BLaER1 treated with 17β-estradiol and CSF1 and Interleukin-3, amounts not matched to agents 10 nM and 100 nM (cell line): ENCODE data around the gene ATG10.
A peak's percentile ranks its signal among the peaks of the same experiment; 100 is the strongest.
"Not testable (repeated sequence)": the region's sequence is repeated elsewhere in the genome, so short reads cannot be mapped to it uniquely, and the experiment has no call there.

Experiments used
- H3K27ac ChIP-seq, 11 experiments: shearing (Covaris generic); formaldehyde crosslinking; 2 replicates each; pipeline ENCODE4 v1.8.1; 2022
- H3K27me3 ChIP-seq, 11 experiments: shearing (Covaris generic); formaldehyde crosslinking; 2 replicates each; pipeline ENCODE4 v1.8.1; 2022
- H3K36me3 ChIP-seq, 11 experiments: shearing (Covaris generic); formaldehyde crosslinking; 2 replicates each; pipeline ENCODE4 v1.8.1; 2022
- H3K4me1 ChIP-seq, 10 experiments: shearing (Covaris generic); formaldehyde crosslinking; 2 replicates each; pipeline ENCODE4 v1.8.1; 2022
- H3K4me2 ChIP-seq, 11 experiments: shearing (Covaris generic); formaldehyde crosslinking; 2 replicates each; pipeline ENCODE4 v1.8.1; 2022
- H3K4me3 ChIP-seq, 10 experiments: shearing (Covaris generic); formaldehyde crosslinking; 2 replicates each; pipeline ENCODE4 v1.8.1; 2022
- H3K9ac ChIP-seq, 11 experiments: shearing (Covaris generic); formaldehyde crosslinking; 2 replicates each; pipeline ENCODE4 v1.8.1; 2022
- H3K9me3 ChIP-seq, 11 experiments: shearing (Covaris generic); formaldehyde crosslinking; replicated peaks in 1 of 11; 2 replicates each; pipeline ENCODE4 v1.8.1; 2022
- H4K20me1 ChIP-seq, 11 experiments: shearing (Covaris generic); formaldehyde crosslinking; 2 replicates each; pipeline ENCODE4 v1.8.1; 2022
- Cebpa-rat ChIP-seq, 11 experiments: shearing (Covaris generic); IDR thresholded peaks; 2 replicates each; pipeline ENCODE4 v1.8.1; 2022

The ATG10 gene

GRCh38 chr5:82273426-82273825 lies 301.6 kb downstream of the ATG10 start:
- Histone ChIP-seq H3K27ac (peak overlapping the region in 8 of 11 experiments; percentile 11 to 96 (median 50); a peak in 10 of 22 replicates), H3K9me3 (peaks cover 14 to 19% (median 17%) of the 10 kb centered on the region in 11 experiments), H3K9ac (peak overlapping the region in 1 of 11 experiments; percentile 51; a peak in 2 of 22 replicates), H4K20me1 (peaks cover 0 to 38% (median 21%) of the 10 kb centered on the region in 11 experiments; a peak in 15 of 22 replicates), H3K4me1 (peaks cover 10 to 36% (median 29%) of the 10 kb centered on the region in 10 experiments; a peak in 19 of 20 replicates), H3K36me3 (peaks cover 49 to 68% (median 62%) of the 10 kb centered on the region in 11 experiments), H3K4me2 (0 out of 22 replicates have a peak overlapping the region, but pooled peaks of 1 of the 11 experiments have one; percentile 4)
- TF ChIP-seq Cebpa-rat (IDR thresholded peaks at IDR 0.05) = peak in 3 of 11 experiments; percentile 17 to 56 (median 38); a peak in 3 of 22 replicates
- H3K27me3 ChIP-seq, H3K4me3 ChIP-seq: not testable (repeated sequence)

GRCh38 chr5:82274343-82275211 lies 302.8 kb downstream of the ATG10 start:
- H3K4me1 ChIP-seq = peaks cover 17 to 44% (median 37%) of the 10 kb centered on the region in 10 experiments
- no peak for TF ChIP-seq Cebpa-rat (IDR thresholded peaks at IDR 0.05)
- H3K4me2 ChIP-seq = peak overlapping the region in 8 of 11 experiments; percentile 3 to 94 (median 45); a peak in 11 of 22 replicates
- H4K20me1 ChIP-seq = peaks cover 0 to 38% (median 21%) of the 10 kb centered on the region in 11 experiments; a peak in 15 of 22 replicates
- no peaks in the 10 kb centered on the region for H3K27me3 ChIP-seq
- peak overlapping the region in 4 of 11 experiments; percentile 13 to 31 (median 22); a peak in 2 of 22 replicates for H3K9ac ChIP-seq
- H3K9me3 ChIP-seq = peaks cover 2 to 8% (median 6%) of the 10 kb centered on the region in 11 experiments; a peak in 16 of 22 replicates
- H3K27ac ChIP-seq = peak overlapping the region in 7 of 11 experiments; percentile 11 to 96 (median 28); a peak in 9 of 22 replicates
- no peak overlapping the region; a peak in 1 of 20 replicates for H3K4me3 ChIP-seq
- H3K36me3 ChIP-seq = peaks cover 38 to 57% (median 50%) of the 10 kb centered on the region in 11 experiments

- Histone ChIP-seq H3K9me3 (peaks cover 0 to 1% (median 0%) of the 10 kb centered on the region in 11 experiments; a peak in 2 of 22 replicates), H3K27me3 (no peaks in the 10 kb centered on the region), H3K36me3 (peaks cover 32 to 50% (median 44%) of the 10 kb centered on the region in 11 experiments), H3K27ac (peak overlapping the region in 2 of 11 experiments; percentile 40 to 96; a peak in 3 of 22 replicates), H3K4me3 (0 out of 20 replicates have a peak overlapping the region, but pooled peaks of 1 of the 10 experiments have one; percentile 92), H3K4me1 (peaks cover 21 to 49% (median 40%) of the 10 kb centered on the region in 10 experiments), H4K20me1 (peaks cover 0 to 38% (median 21%) of the 10 kb centered on the region in 11 experiments; a peak in 15 of 22 replicates), H3K9ac (peak overlapping the region in 1 of 11 experiments; percentile 21; a peak in 1 of 22 replicates), H3K4me2 (peak overlapping the region in 8 of 11 experiments; percentile 30 to 96 (median 92); a peak in 8 of 22 replicates)
- no peak for TF ChIP-seq Cebpa-rat (IDR thresholded peaks at IDR 0.05)
Measured at GRCh38 chr5:82275216-82275664, 303.4 kb downstream of the ATG10 start.

- Histone ChIP-seq H3K9ac (peak overlapping the region; percentile 94 to 100 (median 98)), H4K20me1 (peaks cover 0 to 37% (median 19%) of the 10 kb centered on the region in 11 experiments; a peak in 15 of 22 replicates), H3K27me3 (no peaks in the 10 kb centered on the region), H3K9me3 (no peaks in the 10 kb centered on the region), H3K27ac (peak overlapping the region; percentile 92 to 100 (median 97)), H3K4me3 (peak overlapping the region; percentile 72 to 97 (median 90)), H3K4me2 (peak overlapping the region; percentile 90 to 96 (median 93)), H3K4me1 (peaks cover 21 to 53% (median 40%) of the 10 kb centered on the region in 10 experiments), H3K36me3 (peaks cover 32 to 46% (median 43%) of the 10 kb centered on the region in 11 experiments)
- TF ChIP-seq Cebpa-rat (IDR thresholded peaks at IDR 0.05) = no peak
Measured at GRCh38 chr5:82276800-82277612, 305.2 kb downstream of the ATG10 start.

GRCh38 chr5:82277613-82277986 lies 305.8 kb downstream of the ATG10 start:
- Histone ChIP-seq H3K4me3 (peak overlapping the region; percentile 72 to 97 (median 90)), H3K36me3 (peaks cover 32 to 46% (median 43%) of the 10 kb centered on the region in 11 experiments), H3K27me3 (no peaks in the 10 kb centered on the region), H4K20me1 (peaks cover 0 to 32% (median 19%) of the 10 kb centered on the region in 11 experiments; a peak in 15 of 22 replicates), H3K9ac (peak overlapping the region; percentile 94 to 100 (median 98)), H3K9me3 (no peaks in the 10 kb centered on the region), H3K27ac (peak overlapping the region; percentile 92 to 100 (median 97)), H3K4me2 (peak overlapping the region; percentile 90 to 96 (median 93)), H3K4me1 (peaks cover 21 to 53% (median 40%) of the 10 kb centered on the region in 10 experiments)
- no peak for TF ChIP-seq Cebpa-rat (IDR thresholded peaks at IDR 0.05)

- Histone ChIP-seq H3K4me1 (peaks cover 21 to 53% (median 40%) of the 10 kb centered on the region in 10 experiments), H3K27ac (peak within 1 kb of the TSS; percentile 92 to 100 (median 97)), H3K4me3 (peak within 1 kb of the TSS; percentile 72 to 97 (median 90)), H3K9me3 (no peaks in the 10 kb centered on the region), H4K20me1 (peaks cover 0 to 32% (median 18%) of the 10 kb centered on the region in 11 experiments; a peak in 15 of 22 replicates), H3K9ac (peak within 1 kb of the TSS; percentile 94 to 100 (median 98)), H3K36me3 (peaks cover 32 to 43% (median 39%) of the 10 kb centered on the region in 11 experiments), H3K27me3 (no peaks in the 10 kb centered on the region), H3K4me2 (peak within 1 kb of the TSS; percentile 90 to 97 (median 94))
- no peak for TF ChIP-seq Cebpa-rat (IDR thresholded peaks at IDR 0.05)
Measured at GRCh38 chr5:82277987-82278710, 306.3 kb downstream of the ATG10 start, which contains the start of gene RPS23. Gene RPS23, minus strand, starts transcription at chr5:82278354. Its CDS starts 31 bp downstream, at chr5:82278323.

- Histone ChIP-seq H3K27me3 (no peaks in the 10 kb centered on the region), H3K4me3 (peak overlapping the region; percentile 72 to 97 (median 90)), H3K36me3 (peaks cover 32 to 38% (median 37%) of the 10 kb centered on the region in 11 experiments), H3K4me2 (peak overlapping the region; percentile 83 to 97 (median 94)), H3K9me3 (no peaks in the 10 kb centered on the region), H3K4me1 (peaks cover 21 to 49% (median 37%) of the 10 kb centered on the region in 10 experiments), H4K20me1 (peaks cover 0 to 32% (median 12%) of the 10 kb centered on the region in 11 experiments; a peak in 15 of 22 replicates), H3K9ac (peak overlapping the region; percentile 94 to 100 (median 98)), H3K27ac (peak overlapping the region; percentile 92 to 100 (median 97))
- TF ChIP-seq Cebpa-rat (IDR thresholded peaks at IDR 0.05) = no peak
Measured at GRCh38 chr5:82278711-82279370, 307.0 kb downstream of the ATG10 start.
